COLO829 (cell line): ENCODE results near the gene TMEM114.

Source experiments
- DNase-seq: peaks from one replicate; pipeline ENCODE4 v3.0.0; 2012; ENCODE audit warnings: low spot score

The TMEM114 gene

GRCh38 chr16:8611122-8611521 is 20.8 kb upstream of the TMEM114 start:
- DNase-seq = no peak

GRCh38 chr16:8607214-8607613 is 16.9 kb upstream of the TMEM114 start:
- no peak for DNase-seq

- no peak for DNase-seq
Observed at GRCh38 chr16:8605554-8605953, 15.2 kb upstream of the TMEM114 start.

- DNase-seq = no peak
Observed at GRCh38 chr16:8600144-8600775, 9.9 kb upstream of the TMEM114 start.

- no peak for DNase-seq
Observed at GRCh38 chr16:8596581-8596980, 6.3 kb upstream of the TMEM114 start.

- no peak for DNase-seq
Observed at GRCh38 chr16:8595783-8596182, 5.5 kb upstream of the TMEM114 start.

GRCh38 chr16:8594149-8594666 is 3.9 kb upstream of the TMEM114 start:
- no peak for DNase-seq

GRCh38 chr16:8591451-8591850 is 1.1 kb upstream of the TMEM114 start:
- DNase-seq = no peak

- no peak for DNase-seq
Observed at GRCh38 chr16:8590811-8591210, 500 bp upstream of the TMEM114 start.

- no peak for DNase-seq
Observed at GRCh38 chr16:8589057-8589899, 1.0 kb downstream of the TMEM114 start.

GRCh38 chr16:8588682-8589056 is 1.6 kb downstream of the TMEM114 start:
- no peak for DNase-seq

- no peak for DNase-seq
Observed at GRCh38 chr16:8587065-8587464, 3.2 kb downstream of the TMEM114 start.

GRCh38 chr16:8585857-8586256 is 4.5 kb downstream of the TMEM114 start:
- DNase-seq = no peak

- no peak for DNase-seq
Observed at GRCh38 chr16:8585041-8585440, 5.3 kb downstream of the TMEM114 start.

- no peak for DNase-seq
Observed at GRCh38 chr16:8583732-8584131, 6.6 kb downstream of the TMEM114 start.

GRCh38 chr16:8583199-8583598 is 7.1 kb downstream of the TMEM114 start:
- DNase-seq = no peak

GRCh38 chr16:8581831-8582580 is 8.3 kb downstream of the TMEM114 start:
- no peak for DNase-seq

GRCh38 chr16:8579559-8579958 is 10.8 kb downstream of the TMEM114 start:
- no peak for DNase-seq

- no peak for DNase-seq
Observed at GRCh38 chr16:8577678-8578304, 12.5 kb downstream of the TMEM114 start.

- no peak for DNase-seq
Observed at GRCh38 chr16:8576141-8577004, 13.9 kb downstream of the TMEM114 start.

GRCh38 chr16:8575399-8575798 is 14.9 kb downstream of the TMEM114 start:
- no peak for DNase-seq
